Measurements from ENCODE around the gene PTPDC1.
"Not testable (repeated sequence)": the region's sequence is repeated elsewhere in the genome, so short reads cannot be mapped to it uniquely, and the experiment has no call there.

The PTPDC1 gene

DNA sequence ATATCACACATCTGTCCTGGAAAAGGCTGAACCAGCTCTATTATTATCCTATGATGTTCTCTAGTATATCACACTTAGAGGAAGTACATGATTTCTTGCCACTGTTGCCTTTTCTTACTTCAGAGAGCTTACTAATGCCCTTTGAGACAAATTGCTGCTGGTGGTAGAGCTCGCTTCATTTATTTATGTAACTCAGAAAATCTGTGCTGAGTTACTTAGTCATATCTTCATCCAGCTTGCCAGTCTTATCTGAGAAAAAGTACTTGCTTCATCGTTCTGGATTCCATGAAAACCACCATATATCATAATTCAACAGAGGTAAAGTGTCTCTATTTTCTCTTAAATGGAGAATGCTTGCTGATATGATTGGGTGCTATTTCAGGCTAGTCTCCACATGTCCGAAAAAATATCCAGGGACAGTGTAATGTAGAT is 26.6 kb downstream of the PTPDC1 start:
- H3K4me3 Mint-ChIP-seq = no peak overlapping the region

DNA sequence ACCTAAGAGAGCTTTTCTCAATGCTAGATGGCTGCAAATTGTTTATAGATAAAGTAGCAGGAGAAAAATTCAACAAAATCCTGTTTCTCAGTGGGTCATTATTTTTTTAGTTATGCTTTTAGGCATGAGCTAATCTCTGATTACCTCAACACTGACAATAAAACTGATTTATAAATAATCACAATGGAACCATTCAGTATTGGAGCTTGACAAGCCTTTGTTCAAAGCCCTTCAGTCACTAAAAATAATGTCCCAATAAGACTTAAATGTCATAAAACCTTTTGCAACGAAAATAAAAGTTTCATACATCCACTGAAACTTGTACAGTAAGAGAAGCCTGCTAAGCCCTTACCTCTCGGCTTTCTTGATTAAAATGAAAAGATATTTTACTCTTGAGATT is 27.2 kb downstream of the PTPDC1 start:
- Mint-ChIP-seq H3K9me3 (ENCODE audit: low read depth) (peaks cover 6% of the 10 kb centered on the region), H3K36me3 (peaks cover 5% of the 10 kb centered on the region), H3K27ac (no peak overlapping the region)

More for the DNA sequence above, 26.6 kb downstream of the PTPDC1 start:
- Mint-ChIP-seq H3K36me3 (peaks cover 5% of the 10 kb centered on the region), H3K9me3 (ENCODE audit: low read depth) (peaks cover 6% of the 10 kb centered on the region), H3K4me1 (ENCODE audit: low read depth) (no peaks in the 10 kb centered on the region), H3K27ac (no peak overlapping the region), H3K27me3 (no peaks in the 10 kb centered on the region)

DNA sequence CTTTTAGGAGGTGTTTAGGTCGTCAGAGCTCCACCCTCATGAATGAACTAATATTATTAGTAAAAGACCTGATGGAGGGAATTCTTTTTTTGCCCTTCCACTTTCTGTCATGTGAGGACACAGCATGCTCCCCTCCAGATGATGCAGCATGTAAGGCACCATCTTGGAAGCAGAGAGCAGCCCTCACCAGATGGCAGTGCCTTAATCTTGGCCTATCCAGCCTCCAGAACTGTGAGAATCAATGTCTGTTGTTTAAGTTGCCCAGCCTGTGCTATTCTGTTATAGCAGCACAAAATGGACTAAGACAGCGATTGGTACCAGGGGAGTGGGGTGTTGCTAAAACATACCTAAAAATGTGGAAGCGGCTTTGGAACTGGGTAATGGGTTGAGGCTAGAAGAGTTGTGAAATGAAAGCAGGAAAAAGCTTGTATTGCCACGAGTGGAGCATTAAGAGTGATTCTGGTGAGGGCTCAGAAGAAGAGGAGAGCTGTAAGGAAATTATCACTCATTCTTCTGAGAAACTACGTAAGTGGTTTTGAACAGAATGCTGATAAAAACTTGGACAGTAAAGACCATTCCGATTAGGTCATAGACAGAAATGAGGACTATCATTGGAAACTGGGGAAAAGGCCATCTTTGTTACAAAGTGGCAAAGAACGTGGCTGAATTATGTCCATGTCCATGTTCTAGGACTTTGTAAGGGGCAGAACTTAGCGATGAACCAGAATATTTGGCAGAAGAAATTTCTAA is 28.6 kb downstream of the PTPDC1 start:
- no peak overlapping the region for H3K27ac Mint-ChIP-seq
- H3K4me1 Mint-ChIP-seq (ENCODE audit: low read depth) = no peaks in the 10 kb centered on the region
- H3K36me3 Mint-ChIP-seq = peaks cover 5% of the 10 kb centered on the region
- no peak overlapping the region for H3K4me3 Mint-ChIP-seq
- peaks cover 6% of the 10 kb centered on the region for H3K9me3 Mint-ChIP-seq (ENCODE audit: low read depth)
- H3K27me3 Mint-ChIP-seq = no peaks in the 10 kb centered on the region

More for the DNA sequence above, 27.2 kb downstream of the PTPDC1 start:
- Mint-ChIP-seq H3K4me1 (ENCODE audit: low read depth) (no peaks in the 10 kb centered on the region), H3K4me3 (no peak overlapping the region), H3K27me3 (no peaks in the 10 kb centered on the region)

DNA sequence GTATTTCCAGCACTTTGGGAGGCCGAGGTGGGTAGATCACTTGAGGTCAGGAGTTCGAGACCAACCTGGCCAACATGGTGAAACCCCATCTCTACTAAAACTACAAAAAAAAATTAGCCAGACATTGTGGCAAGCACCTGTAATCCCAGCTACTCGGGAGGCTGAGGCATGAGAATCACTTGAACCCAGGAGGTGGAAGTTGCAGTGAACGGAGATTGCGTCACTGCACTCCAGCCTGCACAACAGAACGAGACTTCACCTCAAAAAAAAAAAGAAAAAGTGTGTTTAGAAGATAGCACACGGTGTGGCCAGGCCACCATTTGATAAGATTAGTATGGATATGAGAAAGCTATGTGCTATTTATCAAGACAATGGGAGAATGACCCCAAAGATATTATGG is 35.8 kb downstream of the PTPDC1 start:
- not testable (repeated sequence) for H3K27me3 Mint-ChIP-seq; H3K9me3 Mint-ChIP-seq (ENCODE audit: low read depth); H3K27ac Mint-ChIP-seq; H3K4me1 Mint-ChIP-seq (ENCODE audit: low read depth); H3K4me3 Mint-ChIP-seq
- peaks cover 21% of the 10 kb centered on the region for H3K36me3 Mint-ChIP-seq

DNA sequence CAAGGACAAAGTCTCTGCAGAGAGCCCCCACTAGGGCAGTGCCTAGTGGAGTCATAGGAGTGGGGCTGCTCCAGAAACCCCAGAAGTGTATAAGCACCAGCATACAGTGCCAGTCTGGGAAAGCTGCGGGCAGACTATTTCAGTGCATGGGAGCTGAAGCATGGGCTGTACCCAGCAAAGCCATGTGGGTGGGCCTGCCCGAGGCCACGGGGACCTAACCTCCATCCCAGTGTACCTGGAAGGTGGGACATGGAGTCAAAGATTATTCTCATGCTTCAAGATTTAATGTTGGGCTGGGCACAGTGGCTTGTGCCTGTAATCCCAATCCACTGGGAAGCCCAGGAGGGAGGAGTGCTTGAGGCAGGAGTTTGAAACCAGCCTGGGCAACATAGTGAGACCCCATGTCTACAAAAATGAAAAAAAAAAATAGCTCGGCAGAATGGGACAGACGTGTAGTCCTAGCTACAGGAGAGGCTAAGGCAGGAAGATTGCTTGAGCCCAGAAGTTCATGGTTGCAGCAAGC is 36.7 kb downstream of the PTPDC1 start:
- Mint-ChIP-seq H3K4me1 (ENCODE audit: low read depth) (no peaks in the 10 kb centered on the region), H3K27ac (no peak overlapping the region), H3K27me3 (no peaks in the 10 kb centered on the region), H3K36me3 (peaks cover 21% of the 10 kb centered on the region), H3K9me3 (ENCODE audit: low read depth) (no peaks in the 10 kb centered on the region), H3K4me3 (no peak overlapping the region)

DNA sequence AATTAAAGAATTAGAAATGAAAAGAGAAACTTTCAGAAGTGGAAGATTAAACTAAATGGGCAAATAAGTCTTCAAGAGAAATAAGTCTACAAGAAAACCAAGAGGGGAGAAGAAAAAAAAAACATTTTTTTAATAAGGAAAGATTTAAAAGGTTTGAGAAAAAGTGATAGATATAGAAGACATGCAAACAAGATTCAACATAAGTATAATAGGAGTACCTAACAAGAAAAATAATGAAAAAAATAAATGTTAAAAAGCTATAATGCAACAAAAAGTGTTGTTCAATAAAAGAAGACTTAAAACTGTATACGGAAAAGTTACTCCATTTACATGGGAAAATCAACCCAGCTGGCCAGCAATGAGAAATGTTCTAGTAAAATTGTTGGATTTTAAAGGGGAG is 42.6 kb downstream of the PTPDC1 start:
- H3K4me3 Mint-ChIP-seq = no peak overlapping the region
- H3K9me3 Mint-ChIP-seq (ENCODE audit: low read depth) = peaks cover 20% of the 10 kb centered on the region
- H3K4me1 Mint-ChIP-seq (ENCODE audit: low read depth) = no peaks in the 10 kb centered on the region
- peaks cover 23% of the 10 kb centered on the region for H3K36me3 Mint-ChIP-seq
- H3K27ac Mint-ChIP-seq = no peak overlapping the region
- H3K27me3 Mint-ChIP-seq = no peaks in the 10 kb centered on the region

DNA sequence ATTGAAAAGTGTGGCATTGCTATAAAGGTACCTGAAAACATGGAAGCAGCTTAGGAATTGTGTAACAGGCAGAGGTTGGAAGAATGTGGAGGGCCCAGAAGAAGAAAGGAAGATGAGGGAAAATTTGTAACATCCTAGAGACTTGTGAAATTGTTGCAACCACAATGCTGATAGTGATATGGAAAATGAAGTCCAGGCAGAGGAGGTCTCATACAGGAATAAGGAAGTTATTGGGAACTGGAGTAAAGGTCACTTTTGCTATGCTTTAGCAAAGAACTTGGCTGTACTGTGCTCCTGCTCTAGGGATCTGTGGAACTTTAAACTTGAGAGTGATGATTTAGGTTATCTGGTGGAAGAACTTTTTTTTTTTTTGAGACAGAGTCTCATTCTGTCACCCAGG is 43.5 kb downstream of the PTPDC1 start:
- no peak overlapping the region for H3K27ac Mint-ChIP-seq
- peaks cover 20% of the 10 kb centered on the region for H3K9me3 Mint-ChIP-seq (ENCODE audit: low read depth)
- no peak overlapping the region for H3K4me3 Mint-ChIP-seq
- H3K4me1 Mint-ChIP-seq (ENCODE audit: low read depth) = no peaks in the 10 kb centered on the region
- no peaks in the 10 kb centered on the region for H3K27me3 Mint-ChIP-seq
- peaks cover 20% of the 10 kb centered on the region for H3K36me3 Mint-ChIP-seq

DNA sequence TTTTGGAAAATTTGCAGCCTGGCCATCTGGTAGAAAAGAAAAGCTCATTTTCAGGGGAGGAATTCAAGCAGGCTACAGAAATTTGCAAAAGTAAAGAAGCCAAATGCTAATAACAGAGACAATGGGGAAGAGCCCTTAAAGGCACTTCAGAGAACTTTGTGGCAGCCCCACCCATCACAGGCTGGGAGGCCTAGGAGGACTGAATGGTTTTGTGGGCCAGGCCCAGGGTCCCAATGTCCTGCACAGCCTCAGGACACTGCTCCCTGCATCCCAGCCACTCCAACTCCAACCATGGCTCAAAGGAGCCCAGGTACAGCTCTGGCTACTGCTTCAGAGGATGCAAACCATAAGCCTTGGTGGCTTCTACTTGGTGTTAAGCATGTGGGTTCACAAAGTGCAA is 44.3 kb downstream of the PTPDC1 start:
- H3K27me3 Mint-ChIP-seq = no peaks in the 10 kb centered on the region
- H3K4me3 Mint-ChIP-seq = no peak overlapping the region
- H3K27ac Mint-ChIP-seq = no peak overlapping the region
- peaks cover 20% of the 10 kb centered on the region for H3K9me3 Mint-ChIP-seq (ENCODE audit: low read depth)
- H3K36me3 Mint-ChIP-seq = peaks cover 16% of the 10 kb centered on the region
- no peaks in the 10 kb centered on the region for H3K4me1 Mint-ChIP-seq (ENCODE audit: low read depth)

DNA sequence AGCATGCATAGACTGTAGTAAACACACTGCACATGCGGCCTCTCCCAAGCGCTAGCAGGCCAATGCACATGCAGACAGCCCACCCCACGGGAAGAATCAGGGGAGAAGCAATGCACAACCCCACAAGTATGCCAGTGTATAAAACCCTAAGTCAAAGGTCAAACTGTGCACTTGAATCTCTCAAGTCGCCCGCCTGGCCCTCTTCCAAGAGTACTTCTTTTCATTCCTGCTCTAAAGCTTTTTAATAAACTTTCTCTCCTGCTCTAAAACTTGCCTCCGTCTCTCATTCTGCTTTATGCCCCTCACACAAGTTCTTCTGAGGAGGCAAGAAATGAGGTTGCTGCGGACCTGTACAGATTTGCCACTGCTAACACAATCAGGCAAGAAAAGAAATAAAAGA is 50.4 kb downstream of the PTPDC1 start:
- Mint-ChIP-seq H3K27me3 (no peaks in the 10 kb centered on the region), H3K36me3 (no peaks in the 10 kb centered on the region), H3K9me3 (ENCODE audit: low read depth) (no peaks in the 10 kb centered on the region), H3K27ac (no peak overlapping the region), H3K4me3 (no peak overlapping the region), H3K4me1 (ENCODE audit: low read depth) (peaks cover 2% of the 10 kb centered on the region)

DNA sequence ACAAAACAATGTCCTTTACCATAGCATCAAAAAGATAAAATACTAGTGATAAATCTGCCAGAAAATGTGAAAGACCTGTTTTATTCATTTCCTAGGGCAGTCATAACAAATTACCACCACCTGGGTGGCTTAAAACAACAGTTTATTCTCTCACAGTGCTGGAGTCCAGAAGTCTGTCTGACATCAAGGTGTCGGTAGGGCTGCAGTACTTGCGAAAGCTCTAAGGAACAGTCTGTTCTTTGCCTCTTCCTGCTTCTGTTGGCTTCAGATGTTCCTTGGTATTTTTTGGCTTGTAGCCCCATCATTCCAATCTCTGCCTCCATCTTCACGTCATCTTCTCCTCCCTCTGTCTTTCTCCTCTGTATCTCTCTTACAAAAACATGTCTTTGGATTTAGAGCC is 51.0 kb downstream of the PTPDC1 start:
- Mint-ChIP-seq H3K4me1 (ENCODE audit: low read depth) (peaks cover 2% of the 10 kb centered on the region), H3K4me3 (no peak overlapping the region), H3K27me3 (no peaks in the 10 kb centered on the region), H3K27ac (no peak overlapping the region), H3K9me3 (ENCODE audit: low read depth) (no peaks in the 10 kb centered on the region), H3K36me3 (no peaks in the 10 kb centered on the region)

DNA sequence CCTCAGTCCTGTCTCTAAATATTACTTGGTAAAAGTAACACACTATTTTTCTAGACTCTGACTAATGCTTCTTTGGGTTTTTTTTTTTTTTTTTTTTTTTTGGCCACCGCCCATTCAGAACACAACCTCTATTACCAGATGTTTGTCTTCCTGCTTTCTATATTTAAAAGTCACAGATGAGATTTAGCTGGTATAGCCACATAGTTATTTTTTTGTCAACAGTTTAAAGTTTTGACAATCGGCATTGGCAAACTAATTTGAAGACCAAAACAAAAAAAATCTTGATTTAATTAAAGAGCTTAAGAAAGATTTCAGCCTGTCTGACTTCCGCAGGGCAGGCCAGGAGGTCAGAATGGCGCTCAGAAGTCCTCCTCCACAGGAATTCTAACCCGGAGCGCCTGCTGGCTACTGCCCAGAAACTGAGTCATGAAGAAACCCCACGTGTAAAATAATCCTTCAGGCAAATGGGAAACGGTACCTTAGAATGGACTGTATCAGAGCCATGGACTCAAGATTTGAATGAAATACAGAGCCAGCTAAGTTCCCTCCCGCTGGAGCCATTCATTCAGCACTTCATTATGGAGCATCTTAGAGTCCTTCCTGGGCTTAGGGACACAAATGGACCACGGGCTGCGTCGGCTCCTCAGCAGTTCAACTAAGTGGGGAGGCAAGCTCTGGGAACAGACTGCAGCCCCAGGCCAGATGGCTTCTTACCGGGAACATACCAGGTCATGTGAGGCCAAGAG is 55.6 kb downstream of the PTPDC1 start:
- no peaks in the 10 kb centered on the region for H3K27me3 Mint-ChIP-seq
- H3K4me3 Mint-ChIP-seq = no peak overlapping the region
- H3K36me3 Mint-ChIP-seq = no peaks in the 10 kb centered on the region
- H3K27ac Mint-ChIP-seq = no peak overlapping the region
- H3K4me1 Mint-ChIP-seq (ENCODE audit: low read depth) = peaks cover 2% of the 10 kb centered on the region
- no peaks in the 10 kb centered on the region for H3K9me3 Mint-ChIP-seq (ENCODE audit: low read depth)

DNA sequence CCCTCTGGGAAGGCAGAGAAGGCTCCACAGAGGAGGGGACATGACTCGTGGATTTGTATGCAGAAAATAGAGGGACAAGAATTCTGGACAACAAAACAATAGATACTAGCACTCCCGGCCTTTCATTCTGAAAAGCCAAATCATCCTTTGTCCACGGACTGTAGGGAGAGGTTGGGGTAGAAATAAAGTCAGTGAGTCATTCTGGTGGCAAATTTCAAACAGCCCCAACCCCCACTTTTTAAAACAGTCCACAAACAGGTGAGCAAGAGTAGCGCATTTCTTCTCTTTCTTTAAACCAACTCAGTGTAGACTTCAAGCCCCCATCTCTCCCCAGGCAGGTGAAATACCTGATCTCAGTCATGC is 56.1 kb downstream of the PTPDC1 start:
- H3K4me1 Mint-ChIP-seq (ENCODE audit: low read depth) = peaks cover 1% of the 10 kb centered on the region
- no peaks in the 10 kb centered on the region for H3K27me3 Mint-ChIP-seq

DNA sequence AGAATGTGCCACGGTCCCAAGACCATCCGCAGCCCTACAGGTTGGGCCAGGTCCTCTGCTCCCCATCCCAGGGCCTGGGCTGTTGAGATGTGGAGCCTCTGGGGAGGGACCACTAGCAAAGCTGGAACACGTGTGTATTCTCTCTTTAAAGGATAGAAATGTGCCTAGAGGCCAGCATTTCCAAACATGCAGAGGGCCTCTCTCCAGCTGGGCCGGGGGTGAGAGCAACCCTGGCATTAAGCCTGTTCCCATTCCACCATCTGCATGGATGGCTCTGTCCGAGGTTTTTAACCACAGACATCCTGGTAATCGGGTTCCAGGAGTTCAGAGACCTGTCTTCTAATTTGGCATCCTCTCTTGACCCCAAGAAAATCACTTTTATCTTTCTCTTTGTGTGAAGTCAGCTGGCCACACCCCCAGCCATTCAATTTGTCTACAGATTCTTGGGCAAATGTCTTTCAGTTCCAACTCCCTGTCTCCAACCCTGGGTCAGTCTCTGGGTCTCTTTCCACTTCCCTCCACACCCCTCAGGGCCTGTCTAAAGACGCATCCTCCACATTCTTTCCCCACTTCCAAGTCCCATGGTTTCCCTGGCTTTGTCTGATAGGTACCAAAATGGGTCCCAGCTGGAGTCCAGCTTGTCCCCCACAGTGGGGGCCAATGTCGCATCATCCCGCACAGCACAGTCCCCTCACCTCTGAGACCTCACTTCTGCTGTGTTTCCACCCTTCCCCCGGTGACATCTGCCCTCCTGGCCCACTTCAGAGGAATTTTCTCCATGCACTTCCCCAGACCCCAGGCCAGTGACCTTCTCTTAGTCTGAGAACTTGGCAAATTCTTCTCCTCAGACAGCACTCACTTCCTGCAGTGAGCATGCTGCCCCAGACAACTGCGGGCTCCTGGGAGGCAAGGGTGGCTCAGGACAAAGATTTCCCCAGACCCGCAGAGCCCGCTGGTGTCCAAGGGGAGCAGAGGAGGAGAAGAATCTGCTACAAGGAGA is 56.8 kb downstream of the PTPDC1 start:
- Mint-ChIP-seq H3K36me3 (no peaks in the 10 kb centered on the region), H3K4me1 (ENCODE audit: low read depth) (no peaks in the 10 kb centered on the region), H3K9me3 (ENCODE audit: low read depth) (no peaks in the 10 kb centered on the region), H3K27me3 (no peaks in the 10 kb centered on the region), H3K4me3 (no peak overlapping the region), H3K27ac (no peak overlapping the region)

More for the DNA sequence above, 56.1 kb downstream of the PTPDC1 start:
- Mint-ChIP-seq H3K27ac (no peak overlapping the region), H3K4me3 (no peak overlapping the region), H3K36me3 (no peaks in the 10 kb centered on the region), H3K9me3 (ENCODE audit: low read depth) (no peaks in the 10 kb centered on the region)

DNA sequence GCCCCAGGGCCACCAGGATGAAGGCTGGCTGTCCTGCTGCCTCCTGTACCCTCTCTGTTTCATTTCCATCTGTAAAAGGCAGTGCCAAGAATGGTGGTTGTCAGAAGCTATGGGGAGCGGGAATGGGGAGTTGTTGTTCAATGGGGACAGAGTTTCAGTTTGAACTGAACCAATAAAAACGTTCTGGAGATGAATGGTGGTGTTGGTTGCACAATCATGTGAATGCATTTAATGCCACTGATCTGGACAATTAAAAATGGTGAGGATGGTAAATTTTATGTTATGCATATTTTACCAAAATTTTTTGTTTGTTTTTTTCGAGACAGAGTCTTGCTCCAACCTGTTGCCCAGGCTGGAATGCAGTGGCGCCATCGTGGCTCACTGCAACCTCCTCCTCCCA is 58.1 kb downstream of the PTPDC1 start:
- H3K36me3 Mint-ChIP-seq = no peaks in the 10 kb centered on the region
- no peaks in the 10 kb centered on the region for H3K4me1 Mint-ChIP-seq (ENCODE audit: low read depth)
- H3K27me3 Mint-ChIP-seq = no peaks in the 10 kb centered on the region
- H3K27ac Mint-ChIP-seq = no peak overlapping the region
- H3K4me3 Mint-ChIP-seq = no peak overlapping the region
- no peaks in the 10 kb centered on the region for H3K9me3 Mint-ChIP-seq (ENCODE audit: low read depth)

DNA sequence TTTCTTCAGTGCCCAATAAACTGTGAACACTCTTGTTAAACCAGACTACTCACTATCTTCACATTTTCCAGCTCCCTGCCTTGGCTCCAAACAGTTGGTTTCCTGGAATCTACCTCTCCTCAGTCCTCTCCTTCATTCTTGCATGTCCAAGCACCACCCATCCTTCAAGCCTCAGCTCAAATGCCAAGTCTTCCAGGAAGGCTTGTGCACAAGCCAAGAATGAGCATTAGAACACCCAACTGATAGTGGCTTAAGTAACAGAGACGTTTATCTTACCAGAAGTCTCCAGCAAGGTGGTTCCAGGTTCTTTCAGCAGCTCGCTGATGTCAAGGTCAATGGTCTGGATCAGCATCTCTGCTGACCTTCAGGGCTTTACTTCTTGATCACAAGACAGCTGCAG is 60.1 kb downstream of the PTPDC1 start:
- H3K4me3 Mint-ChIP-seq = no peak overlapping the region
- no peaks in the 10 kb centered on the region for H3K4me1 Mint-ChIP-seq (ENCODE audit: low read depth)
- H3K27ac Mint-ChIP-seq = no peak overlapping the region
- no peaks in the 10 kb centered on the region for H3K9me3 Mint-ChIP-seq (ENCODE audit: low read depth)
- H3K27me3 Mint-ChIP-seq = no peaks in the 10 kb centered on the region
- H3K36me3 Mint-ChIP-seq = no peaks in the 10 kb centered on the region
